NOMO-1 treated with dmso at 0.1 percent for 144 hours (cell line): ENCODE results near the gene MARCHF10.
"Not testable (repeated sequence)": the region's sequence is repeated elsewhere in the genome, so short reads cannot be mapped to it uniquely, and the experiment has no call there.

Experiments used
- DNase-seq: peaks from one replicate; lab custom pipeline; 2025; ENCODE audit not compliant: unreplicated experiment; lab: John Stamatoyannopoulos, UW

Gene MARCHF10

GRCh38 chr17:62791235-62791734, 16.8 kb downstream of the MARCHF10 start:
- DNase-seq, result no peak

DNA sequence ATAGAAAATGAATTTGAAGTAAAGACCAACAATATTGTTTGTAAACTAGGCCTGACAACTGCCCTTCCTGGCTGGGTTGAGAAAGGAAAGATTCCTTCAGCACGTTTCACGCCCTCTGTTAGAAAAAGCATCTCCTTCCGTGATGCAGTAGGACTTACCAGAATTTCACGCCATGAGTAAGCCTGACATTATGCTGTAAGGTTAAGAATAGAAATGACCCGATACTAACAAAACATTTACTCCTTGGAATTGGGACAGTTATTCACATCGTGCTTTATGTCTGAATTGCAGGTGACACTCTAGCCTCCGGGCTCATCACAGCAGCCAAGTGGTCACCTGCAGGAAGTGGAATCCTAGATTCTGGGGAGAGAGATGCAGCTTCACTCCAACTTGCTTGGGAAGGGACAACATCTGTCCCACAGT, 17.5 kb downstream of the MARCHF10 start:
- DNase-seq, result no peak

GRCh38 chr17:62787366-62787765, 20.7 kb downstream of the MARCHF10 start:
- no peak for DNase-seq

DNA sequence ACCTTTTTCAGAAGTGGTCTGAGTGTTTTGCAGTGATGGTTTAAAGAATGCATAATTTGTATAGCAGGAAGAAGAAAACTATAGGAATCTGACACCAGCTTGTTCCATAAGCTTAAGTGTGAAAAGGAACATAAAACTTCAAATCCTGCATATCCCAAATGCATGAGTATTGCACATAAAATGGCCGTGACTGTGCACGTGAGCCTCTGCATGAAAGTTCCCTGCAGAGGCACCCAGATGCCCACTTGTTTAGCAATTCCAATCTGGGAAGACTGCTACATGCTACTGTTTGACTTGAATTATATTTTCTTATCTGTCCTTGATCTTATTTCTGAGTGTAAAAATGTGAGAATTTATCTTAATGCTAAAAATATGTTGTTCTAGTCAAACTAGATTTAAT, 21.5 kb downstream of the MARCHF10 start:
- no peak for DNase-seq

GRCh38 chr17:62785983-62786382, 22.1 kb downstream of the MARCHF10 start:
- DNase-seq, result not testable (repeated sequence)

DNA sequence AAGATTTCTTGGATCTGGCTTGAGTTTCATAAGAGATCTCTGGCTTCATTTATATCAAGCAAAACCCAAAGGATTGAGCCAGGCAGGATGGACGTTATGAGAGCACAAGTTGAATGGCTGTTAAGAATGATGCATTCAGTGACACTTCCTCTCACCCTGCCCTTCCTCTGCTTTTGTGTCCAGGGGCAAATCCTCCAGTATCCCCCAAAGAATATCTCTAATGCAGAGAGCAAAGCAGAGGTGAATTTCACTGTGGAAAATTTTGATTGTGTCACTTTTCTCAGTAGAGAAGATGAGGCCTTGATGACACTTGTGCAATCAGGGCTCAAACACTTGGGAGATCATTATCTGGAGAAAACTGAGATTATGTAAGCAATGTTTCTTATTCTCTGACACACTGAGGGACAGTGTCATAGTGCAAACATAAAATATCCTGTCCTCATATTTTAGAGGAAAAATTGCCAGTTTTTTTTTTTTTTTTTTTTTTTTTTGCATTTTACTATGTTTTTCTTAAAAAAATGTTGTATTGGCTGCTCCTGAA, 25.3 kb downstream of the MARCHF10 start:
- DNase-seq, result no peak

- no peak for DNase-seq
These were observed 26.3 kb downstream of the MARCHF10 start for GRCh38 chr17:62781831-62782251.

- peak; percentile 43 for DNase-seq
These were observed 26.8 kb downstream of the MARCHF10 start for GRCh38 chr17:62781356-62781755.

DNA sequence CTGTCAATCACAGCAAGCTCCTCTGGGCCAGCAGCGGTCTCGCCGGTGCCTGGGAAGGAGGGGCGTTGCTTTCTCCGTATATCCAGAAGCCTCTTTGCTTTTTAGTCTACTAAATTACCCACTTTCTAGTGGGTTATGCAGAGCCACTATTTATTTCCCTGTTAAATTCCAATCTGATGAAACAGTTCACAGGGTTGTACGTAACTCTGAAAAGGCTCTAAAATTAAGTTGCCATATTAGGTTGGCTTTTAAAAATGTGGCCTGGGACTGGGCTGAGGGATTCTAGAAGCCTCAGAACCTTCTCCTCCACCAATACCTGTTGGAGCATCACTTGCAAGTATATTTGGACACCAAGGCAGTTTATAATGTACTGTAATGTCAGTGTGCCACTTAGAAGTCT, 27.2 kb downstream of the MARCHF10 start:
- DNase-seq, result no peak

DNA sequence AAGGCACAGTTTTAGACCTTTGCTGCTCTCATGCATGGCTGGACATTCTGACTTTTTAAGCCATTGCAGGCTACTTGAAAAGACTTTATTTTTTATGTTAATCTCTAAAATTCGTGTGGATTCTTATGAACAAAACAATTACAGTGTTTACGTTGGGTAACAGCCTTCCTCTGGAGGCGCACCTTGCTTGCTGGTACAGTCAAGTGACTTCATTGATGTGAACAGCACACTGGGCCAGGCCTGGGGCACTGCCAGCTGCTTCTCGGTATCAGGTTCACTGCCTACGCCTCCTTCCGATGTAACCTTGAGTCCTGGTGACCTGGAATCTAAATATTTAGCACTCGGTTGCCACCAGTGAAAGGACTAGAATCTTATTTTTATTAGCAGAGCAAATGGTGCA, 27.8 kb downstream of the MARCHF10 start:
- no peak for DNase-seq

DNA sequence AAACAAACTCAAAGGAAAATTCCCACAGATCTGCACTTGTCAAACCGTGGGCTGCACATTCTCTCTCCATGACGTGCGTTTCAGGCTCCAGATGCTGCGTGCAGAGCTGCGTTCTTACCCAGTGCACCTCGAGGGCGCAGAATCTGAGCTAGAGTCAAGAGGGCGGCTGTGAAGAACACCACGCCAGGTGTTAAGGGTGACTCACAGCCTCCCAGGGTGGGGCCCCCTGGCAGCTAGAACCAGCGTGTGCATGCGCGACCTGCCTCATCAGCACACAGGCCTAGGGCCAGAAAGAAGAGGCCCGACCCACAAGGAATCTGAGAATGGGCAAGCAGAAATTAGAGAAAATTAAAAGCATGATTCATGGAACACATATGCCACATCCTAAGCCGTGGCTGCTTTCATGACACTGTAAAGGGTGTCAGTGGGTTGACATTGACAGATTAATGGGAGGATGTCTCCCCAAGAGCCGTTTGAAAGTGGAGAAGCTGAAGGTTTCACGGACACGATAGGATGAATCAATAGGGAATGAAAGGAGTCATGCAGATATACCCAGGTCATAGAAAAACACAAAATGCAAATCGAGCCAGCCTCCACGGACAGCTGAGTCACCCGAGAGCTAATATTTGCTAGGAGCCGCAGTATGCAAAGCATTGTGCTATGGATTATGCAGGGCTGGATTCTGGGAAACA, 29.0 kb downstream of the MARCHF10 start:
- no peak for DNase-seq

DNA sequence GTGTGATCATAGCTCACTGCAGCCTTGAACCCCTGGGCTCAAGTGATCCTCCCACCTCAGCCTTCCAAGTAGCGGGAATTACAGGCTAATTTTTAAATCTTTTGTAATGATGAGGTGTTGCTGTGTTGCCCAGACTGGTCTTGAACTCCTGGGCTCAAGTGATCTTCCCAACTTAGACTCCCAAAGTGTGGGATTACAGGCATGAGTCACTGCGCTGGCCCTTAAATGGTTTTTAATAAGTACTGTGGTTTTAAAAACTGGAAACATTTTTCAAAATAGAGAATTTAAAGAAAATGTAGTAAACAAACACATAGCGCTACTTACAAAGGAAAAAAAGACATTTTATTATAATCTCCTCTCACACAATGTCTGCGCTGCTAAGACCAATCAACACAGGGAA, 32.2 kb downstream of the MARCHF10 start:
- no peak for DNase-seq

DNA sequence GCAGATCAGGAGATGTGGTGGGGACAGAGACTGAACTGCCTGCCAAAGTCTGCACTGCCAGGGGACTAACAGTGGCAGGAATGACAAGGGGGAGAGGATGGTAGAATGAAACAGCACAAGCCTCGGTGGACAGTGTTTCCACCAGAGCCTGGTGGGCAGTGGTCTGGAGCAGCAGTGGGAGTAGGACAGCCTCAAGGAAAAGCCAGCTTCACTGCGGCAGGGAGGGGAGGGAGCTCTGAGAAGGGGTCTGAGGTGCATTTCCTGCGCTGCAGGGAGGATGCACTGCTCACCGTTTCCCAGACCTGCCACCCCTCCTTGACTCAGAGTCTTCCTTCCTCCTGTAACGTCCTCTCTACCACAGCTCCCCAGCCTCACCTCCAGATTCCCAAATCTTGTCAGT, 33.8 kb downstream of the MARCHF10 start:
- DNase-seq, result no peak

DNA sequence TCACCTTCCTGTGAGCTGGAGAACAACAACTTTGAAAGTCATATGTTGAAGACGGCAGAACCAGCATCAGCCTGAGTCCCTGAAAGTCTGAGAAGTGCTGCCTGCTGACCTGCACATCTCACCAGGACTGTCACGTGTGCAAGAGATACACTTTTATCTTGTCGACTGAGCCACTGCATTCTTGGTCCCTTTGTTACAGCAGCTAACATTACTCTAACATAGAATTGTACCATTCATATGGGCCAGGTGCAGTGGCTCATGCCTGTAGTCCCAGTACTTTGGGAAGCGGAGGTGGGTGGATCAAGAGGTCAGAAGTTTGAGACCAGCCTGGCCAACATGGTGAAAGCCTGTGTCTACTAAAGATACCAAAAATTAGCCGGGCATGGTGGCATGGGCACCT, 40.1 kb downstream of the MARCHF10 start:
- DNase-seq, result no peak

- DNase-seq, result no peak
These were observed 42.8 kb downstream of the MARCHF10 start for GRCh38 chr17:62765351-62765750.

GRCh38 chr17:62763891-62764600, 44.1 kb downstream of the MARCHF10 start:
- no peak for DNase-seq

GRCh38 chr17:62761884-62762283, 46.2 kb downstream of the MARCHF10 start:
- DNase-seq, result no peak

GRCh38 chr17:62760945-62761267, 47.2 kb downstream of the MARCHF10 start:
- DNase-seq, result no peak

DNA sequence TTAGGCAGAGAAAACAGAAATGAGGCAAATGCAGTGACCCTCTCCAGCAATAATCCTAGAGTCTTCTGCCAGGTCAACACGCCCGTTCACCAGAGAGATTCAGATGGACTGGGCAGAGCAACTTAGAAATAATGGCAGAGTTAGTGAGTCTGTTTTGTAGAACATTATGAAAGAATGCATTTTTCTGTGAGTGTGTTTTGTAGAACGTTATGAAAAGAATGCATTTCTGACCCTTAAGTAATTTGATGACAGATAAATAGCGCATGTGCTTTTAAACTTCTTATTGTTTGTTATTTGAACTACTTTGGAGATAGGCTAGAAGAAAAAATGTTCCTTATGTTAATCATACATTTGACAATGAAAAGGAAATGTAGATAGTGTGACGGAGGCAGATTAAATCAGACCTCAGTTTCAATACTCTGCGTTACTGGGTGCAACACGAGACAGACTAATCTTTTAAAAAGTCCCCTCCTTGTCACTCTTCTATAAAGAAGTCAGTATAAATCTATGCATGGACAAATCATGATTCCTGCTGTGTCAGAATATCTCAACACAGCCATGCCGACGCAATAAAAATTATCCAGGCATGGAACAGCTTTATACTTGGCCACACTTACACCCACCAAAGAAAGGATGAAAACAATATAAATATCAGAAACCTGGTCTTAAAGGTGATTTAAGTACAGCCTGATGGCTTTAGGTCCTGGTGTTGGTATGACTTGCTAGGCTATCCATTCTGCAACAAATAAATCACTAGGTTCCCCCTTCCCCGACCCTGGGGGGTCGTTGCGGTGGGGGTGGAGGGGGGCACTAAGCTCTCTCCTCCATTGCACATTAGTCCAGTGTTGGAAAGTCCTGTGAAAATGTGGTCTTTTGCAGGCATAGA, 47.8 kb downstream of the MARCHF10 start:
- DNase-seq, result no peak

- no peak for DNase-seq
These were observed 50.6 kb downstream of the MARCHF10 start for GRCh38 chr17:62757500-62757951.

DNA sequence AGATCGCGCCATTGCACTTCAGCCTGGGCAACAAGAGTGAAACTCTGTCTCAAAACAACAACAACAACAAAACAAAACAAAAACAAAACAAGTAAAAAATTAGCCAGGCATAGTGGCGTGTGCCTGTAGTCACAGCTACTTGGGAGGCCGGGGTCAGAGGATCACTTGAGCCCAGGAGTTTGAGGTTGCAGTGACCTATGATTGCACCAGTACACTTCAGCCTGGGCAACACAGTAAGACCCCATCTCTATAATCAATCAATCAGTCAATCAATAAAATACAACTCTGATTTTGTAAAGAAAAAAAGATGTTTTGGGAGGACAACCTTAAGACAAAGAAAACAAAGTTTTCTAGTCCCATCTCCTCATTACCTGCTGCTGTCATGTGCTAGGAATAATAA, 51.9 kb downstream of the MARCHF10 start:
- no peak for DNase-seq
